NCI-H2107 treated with DMSO at 0.1 percent for 48 hours (cell line): ENCODE measurements around the gene PYM1.
"Not testable (repeated sequence)": the region's sequence is repeated elsewhere in the genome, so short reads cannot be mapped to it uniquely, and the experiment has no call there.

Experiments
- DNase-seq: peaks from one replicate; lab custom pipeline; 2025; ENCODE audit not compliant: unreplicated experiment; lab: John Stamatoyannopoulos, UW

The PYM1 gene

DNA sequence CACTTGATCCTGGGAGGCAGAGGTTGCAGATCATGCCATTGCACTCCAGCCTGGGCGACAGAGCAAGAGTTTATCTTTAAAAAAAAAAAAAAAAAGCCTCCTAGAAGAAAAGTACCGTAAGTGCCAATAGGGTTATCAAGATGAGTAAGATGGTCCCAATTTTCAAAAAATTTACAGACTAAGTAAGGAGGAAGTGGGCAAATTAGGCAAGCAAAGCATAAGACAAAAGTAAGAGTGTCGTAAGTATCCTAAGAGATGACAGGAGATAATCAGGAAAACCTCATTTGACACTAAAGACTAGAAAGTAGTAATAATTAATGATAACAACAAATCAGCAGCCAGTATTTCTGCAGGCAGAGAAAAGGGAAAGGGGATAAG, 12.2 kb downstream of the PYM1 start:
- DNase-seq, result no peak

DNA sequence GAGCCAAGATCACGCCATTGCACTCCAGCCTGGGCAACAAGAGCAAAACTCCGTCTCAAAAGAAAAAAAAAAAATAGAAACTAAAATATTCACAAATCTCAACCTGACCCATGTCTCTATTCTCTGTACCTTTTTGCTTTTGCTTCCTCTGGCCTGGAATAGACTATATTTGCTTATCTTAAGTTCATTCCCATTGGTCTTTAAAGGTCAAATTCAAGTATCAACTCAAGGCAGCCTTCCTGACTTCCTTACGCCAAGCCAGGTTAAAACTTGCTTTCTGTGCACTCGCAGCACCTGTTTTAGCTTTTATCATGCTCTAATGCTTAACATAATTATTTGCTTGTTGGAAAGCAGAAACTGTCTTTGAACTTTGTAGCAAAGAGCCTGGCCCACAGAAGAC, 14.8 kb downstream of the PYM1 start:
- DNase-seq, result no peak

DNA sequence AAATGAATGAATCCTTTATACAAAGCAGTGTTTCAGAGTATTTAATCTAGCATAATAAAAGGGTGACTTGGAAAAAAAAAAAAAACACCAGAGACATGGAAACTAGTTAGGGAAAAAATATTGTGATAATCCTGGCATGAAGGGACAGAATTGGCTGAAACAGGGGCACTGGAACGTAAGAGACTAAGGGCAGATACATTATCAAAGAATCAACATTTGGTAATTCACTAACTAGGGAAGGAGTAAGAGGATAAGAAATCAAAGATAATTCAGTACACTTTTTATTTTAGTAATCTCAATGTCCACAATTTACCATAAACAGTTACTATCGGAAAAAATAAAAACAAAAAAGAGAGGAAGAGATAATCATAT, 18.2 kb downstream of the PYM1 start:
- DNase-seq, result no peak

DNA sequence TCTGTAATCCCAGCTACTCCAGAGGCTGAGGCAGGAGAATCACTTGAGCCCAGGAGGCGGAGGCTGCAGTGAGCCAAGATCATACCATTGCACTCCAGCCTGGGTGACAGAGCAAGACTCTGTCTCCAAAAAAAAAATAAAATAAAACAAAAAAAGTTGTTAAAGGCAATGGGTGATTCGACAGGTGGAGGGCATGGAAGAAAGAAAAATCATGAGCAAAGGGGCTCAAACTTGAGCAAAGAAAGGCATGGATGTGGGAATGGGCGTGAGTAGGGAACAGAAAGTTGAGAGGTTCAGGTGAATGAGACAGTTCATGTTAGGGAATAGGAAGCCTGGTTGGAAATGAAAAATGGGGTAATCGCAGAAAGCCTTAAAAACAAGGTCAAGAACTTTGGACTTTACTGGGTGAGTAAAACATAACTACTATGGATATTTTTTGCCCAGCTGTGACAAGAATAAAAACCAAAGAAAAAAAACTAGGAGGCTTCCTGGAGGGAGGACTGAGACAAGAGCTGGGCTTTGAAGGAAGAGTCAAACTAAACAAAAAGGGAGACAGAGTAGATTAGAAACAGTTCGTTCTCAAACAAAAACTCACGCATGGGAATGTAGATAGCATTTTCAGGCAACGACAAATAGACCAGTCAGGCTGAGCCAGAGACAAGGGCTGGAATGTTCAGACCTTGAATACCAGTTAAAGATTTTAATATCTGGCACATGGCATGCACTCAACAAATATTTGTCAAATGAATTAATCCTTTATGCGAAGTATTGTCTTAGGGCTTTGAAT, 18.8 kb downstream of the PYM1 start:
- DNase-seq, result no peak

GRCh38 chr12:55906056-55906455, 21.6 kb downstream of the PYM1 start:
- no peak for DNase-seq

- no peak for DNase-seq
These were observed 25.7 kb downstream of the PYM1 start for GRCh38 chr12:55901881-55902490.

DNA sequence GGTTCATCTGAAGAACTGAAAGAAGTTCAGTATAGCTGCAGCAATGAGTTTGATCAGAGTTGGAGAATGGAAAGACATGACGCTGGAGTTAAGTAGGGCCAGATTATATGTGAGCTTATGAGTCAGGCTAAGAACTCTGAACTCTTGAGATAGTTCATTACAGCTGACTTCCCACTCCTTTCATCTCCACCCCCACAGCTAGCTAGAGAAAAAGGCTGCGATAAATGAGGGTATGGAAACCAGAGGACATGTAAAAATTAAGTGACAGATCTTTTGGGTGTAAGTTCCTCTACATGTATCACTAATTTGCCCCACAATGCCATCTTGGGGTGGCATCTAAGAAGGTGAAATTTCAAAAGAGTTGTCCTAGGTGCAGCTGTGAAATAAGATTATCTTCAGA, 28.6 kb downstream of the PYM1 start:
- DNase-seq, result no peak

DNA sequence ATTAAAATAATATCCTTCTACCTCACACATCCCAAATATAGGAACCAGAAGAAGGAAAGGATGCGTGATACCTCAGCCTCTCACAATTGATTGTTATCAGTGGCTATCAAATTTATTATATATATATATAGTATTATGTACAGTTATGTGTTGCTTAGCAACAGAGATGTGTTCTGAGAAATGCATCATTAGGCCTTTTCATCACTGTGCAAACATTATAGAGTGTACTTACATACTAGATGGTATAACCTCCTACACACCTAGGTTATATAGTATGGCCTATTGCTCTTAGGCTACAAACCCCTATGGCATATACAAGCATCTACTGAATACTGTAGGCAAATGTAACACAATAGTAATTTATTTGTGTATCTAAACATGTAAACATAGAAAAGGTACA, 34.0 kb downstream of the PYM1 start:
- DNase-seq, result no peak

DNA sequence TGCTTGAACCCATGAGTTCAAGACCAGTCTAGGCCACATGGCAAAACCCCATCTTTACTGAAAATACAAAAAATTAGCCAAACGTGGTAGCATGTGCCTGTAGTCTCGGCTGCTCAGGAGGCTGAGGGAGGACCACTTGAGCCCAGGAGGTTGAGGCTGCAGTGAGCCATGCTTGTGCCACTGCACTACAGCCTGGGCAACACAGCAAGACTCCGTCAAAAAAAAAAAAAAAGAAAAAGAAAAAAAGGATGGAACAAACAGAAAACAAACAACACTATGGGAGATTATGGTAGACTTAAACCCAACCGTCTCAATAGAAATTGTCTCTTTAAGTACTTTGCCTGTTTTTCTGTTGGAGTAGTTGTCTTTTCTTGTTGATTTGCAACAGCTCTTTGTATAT, 36.4 kb downstream of the PYM1 start:
- no peak for DNase-seq

DNA sequence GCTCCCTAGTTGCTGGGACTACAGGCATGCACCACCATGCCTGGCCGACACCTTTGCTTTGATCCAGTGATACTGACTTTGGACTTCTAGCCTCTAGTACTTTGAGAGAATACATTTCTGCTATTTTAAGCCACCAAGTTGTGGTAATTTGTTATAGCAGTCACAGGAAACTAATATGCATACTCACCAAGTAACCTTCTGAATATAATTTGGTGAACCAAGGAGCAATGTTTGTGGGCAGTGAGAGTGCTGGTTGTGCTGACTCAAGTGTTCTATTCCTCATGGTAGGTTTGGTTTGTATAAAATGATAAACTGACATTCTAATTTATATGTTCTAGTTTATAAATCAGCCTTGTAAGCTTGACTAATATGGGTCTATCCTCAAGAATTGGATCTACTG, 42.6 kb downstream of the PYM1 start:
- no peak for DNase-seq

DNA sequence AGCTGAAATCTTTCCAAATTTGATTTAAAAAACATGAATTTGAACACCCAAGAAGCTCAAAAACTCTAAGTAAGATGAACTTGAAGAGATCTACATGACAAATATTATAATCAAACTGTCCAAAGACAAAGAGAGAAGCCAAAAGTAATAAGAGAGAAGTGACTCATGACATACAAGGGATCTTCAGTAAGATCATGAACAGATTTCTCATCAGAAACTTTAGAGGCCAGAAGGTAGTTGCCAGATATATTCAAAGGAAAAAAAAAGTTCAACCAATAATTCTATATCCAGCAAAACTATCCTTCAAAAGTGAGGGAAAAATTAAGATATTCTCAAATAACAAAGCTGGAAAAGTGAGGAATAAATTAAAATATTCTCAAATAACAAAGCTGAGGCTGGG, 49.9 kb downstream of the PYM1 start:
- DNase-seq, result no peak

DNA sequence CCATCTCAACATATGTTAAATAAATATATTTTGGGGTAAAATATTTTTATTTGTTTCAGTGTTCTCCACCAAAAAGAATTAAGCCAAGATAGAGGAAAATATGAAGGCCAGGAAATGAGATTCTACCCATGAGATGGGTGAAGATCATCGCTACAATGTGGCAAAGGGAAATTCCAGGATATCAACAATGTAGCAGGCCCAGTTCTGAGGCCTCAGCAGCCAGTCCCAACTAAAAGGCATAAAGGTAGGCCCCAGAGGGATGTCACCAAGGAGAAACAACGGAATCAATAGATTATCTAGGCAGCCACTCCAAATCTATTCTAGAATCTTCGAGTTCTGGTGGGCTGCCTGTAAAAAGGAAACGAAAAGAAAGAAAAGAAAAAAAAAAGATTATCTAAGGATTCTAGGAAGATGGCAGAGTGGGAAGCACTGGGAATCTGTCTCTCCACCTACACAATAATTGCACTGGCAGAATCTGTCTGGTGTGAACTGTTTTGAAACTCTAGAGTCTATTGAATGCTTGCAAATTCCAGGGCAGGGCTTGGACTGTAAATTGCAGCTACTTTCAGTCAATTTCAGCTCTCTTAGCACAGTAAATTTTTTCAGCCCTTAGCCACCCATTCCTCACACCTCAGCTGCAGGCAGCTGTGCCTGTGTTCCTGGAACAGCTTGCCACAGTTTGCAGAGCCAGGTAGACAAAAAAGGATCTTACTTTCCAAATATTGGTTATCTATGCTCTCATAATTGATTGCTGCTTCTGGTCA, 51.8 kb downstream of the PYM1 start:
- no peak for DNase-seq

DNA sequence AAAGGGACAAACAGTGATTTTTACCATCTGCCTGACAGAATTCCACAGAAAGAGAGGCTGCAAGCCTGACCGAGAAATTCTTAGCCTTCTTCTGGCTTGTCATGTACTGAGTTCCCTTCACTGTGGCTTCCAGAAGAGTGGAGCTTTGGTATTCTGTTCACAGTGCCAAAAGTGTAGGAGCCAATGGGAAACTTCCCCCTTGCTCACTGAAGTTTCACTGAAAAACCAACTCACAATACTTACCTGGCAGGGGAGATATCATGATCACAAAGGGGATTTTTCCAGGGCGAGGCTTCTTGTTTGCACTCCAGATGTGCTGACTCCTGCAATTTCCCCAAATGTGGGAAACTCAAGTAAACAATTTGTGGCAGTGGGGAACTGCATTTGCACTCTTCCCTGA, 53.3 kb downstream of the PYM1 start:
- DNase-seq, result no peak

DNA sequence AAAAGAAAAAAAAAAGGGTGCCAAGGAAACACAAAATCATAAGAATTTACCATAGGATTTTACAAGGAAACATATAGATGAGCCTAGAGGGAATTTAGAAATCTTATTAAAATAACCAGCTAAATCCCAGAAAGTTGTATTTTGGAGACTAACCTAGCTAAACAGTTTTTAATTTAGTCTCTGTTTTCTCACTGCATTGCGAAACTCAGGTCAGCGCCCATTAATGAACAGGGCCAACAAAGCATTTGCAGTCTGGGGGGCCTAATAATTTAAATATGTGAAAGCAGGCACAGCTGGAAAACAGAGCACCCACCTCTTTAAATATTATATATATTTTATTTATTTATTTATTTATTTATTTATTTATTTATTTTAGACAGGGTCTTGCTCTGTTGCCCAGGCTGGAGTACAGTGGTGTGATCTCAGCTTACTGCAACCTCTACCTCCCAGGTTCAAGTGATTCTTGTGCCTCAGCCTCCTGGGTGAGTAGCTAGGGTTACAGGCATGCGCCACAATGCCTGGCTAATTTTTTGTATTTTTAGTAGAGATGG, 61.2 kb downstream of the PYM1 start:
- DNase-seq, result not testable (repeated sequence)

GRCh38 chr12:55865327-55865726, 62.4 kb downstream of the PYM1 start:
- DNase-seq, result no peak

GRCh38 chr12:55862931-55863330, 64.8 kb downstream of the PYM1 start:
- not testable (repeated sequence) for DNase-seq

DNA sequence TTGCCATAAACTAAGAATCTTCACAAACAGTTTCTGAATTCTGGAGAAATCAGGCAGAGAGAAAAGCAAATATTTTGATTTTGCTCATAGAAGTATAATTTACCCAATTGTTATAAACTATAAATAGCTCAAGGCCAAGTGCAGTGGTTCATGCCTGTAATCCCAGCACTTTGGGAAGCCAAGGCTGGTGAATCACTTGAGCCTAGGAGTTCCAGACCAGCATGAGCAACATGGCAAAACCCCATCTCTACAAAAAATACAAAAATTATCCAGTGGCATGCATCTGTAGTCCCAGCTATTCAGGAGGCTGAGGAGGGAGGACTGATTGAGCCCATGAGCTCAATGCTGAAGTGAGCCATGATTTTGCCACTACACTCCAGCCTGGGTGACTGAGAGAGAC, 65.4 kb downstream of the PYM1 start:
- no peak for DNase-seq

GRCh38 chr12:55861871-55862270, 65.8 kb downstream of the PYM1 start:
- no peak for DNase-seq

DNA sequence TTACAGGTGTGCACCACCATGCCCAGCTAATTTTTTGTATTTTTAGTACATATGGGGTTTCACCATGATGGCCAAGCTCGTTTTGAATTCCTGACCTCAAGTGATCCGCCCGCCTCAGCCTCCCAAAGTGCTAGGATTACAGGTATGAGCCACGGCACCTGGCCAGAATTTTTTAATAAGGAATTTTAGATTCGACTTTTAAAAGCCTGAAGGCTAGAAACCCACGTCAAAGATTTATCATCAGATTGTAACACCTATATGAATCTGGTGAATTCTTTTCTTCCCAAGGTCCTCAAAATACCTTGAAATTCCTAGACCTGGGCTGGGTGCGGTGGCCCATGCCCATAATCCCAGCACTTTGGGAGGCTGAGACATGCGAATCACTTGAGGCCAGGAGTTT, 66.3 kb downstream of the PYM1 start:
- no peak for DNase-seq

DNA sequence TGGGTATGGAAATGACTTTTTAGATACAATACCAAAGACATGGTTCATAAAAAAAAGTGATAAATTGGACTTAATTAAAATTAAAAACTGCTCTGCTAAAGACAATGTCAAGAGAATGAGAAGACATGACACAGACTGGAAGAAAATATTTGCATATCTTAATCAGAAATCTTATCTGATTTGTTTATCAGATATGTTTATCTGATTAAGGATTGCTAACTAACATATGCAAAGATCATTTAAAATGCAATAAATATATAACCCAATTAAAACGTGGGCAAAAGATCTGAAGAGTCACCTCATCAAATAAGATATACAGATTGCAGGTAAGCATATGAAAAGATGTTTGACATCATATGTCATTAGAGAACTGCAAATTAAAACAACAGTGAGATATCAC, 75.0 kb downstream of the PYM1 start:
- no peak for DNase-seq
